ENCODE measurements around the gene HOXA2.

The HOXA2 gene

DNA sequence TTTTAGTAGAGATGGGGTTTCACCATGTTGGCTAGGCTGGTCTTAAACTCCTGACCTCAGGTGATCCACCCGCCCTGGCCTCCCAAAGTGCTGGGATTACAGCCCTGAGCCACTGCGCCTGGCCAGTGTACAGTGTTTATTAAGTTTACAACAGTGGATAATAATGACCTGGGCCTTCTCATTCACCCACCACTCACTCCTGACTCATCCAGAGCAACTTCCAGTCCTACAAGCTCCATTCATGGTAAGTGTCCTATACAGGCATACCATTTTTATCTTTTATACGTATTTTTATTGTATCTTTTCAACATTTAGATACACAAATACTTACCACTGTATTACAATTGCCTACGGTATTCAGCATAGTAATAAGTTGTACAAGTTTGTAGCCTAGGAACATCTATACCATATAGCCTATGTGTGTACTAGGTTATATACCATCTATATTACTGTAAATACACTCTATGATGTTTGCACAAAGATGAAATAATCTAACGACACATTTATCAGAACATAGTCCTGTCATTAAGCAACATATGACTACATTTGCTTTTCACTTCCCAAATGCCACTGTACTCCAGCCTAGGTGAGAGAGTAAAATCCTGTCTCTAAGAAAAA lies 23.8 kb downstream of the HOXA2 start:
- no peak for DNase-seq (ENCODE audit: low spot score)

DNA sequence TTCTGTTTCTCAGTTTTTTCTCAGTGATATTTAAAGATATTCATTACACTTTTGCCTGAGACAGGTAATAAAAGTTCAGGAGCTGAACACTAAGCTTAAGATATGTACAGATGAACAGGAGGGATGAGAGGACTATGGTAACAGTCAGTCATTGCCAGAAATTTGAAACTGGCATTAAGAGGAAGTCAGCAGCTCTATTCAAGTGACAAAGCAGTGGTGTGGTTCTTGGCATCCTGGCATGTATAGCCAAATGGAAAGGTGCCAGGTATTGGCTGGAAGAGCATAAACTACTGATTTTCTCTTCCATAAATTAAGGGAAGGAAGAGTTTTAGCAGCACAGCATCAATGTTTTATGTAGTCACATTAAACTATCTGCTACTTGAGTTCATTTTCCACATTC lies 29.4 kb downstream of the HOXA2 start:
- DNase-seq (ENCODE audit: low spot score) = no peak

DNA sequence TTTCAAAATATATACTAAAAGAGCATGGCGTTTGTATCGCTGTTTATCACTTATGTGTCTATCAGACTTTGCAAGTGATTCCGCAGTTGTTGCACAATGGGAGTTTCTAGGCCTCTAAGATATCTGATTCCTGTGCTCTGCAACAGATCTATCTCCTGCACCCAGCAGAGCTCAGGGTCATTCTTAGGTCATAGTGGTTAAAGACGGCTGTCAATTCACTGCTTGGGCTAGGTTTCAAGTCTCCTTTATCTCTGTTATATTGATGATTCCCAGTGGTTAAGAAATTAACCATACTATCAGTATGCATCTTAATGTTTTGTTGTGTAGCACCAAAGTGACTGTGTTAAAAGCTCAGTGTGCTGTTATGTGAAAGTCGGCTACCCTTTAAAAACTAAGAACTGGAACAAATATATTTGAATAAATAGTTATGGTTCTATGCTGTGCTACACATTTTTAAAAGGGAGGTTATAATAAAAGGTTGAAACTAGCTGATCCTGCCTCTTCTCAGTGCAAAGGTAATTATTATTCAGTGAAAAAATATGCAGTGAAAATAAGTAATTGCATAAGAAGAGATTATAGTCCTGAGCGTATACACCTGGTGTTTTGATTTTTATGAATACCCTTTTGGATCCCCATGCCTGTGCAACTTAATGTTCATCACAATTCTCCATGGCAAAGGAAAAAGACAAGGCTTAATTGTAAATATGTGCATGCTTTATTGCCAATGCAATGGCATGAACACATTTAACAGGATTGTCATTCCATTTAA lies 30.7 kb downstream of the HOXA2 start:
- DNase-seq (ENCODE audit: low spot score) = no peak

DNA sequence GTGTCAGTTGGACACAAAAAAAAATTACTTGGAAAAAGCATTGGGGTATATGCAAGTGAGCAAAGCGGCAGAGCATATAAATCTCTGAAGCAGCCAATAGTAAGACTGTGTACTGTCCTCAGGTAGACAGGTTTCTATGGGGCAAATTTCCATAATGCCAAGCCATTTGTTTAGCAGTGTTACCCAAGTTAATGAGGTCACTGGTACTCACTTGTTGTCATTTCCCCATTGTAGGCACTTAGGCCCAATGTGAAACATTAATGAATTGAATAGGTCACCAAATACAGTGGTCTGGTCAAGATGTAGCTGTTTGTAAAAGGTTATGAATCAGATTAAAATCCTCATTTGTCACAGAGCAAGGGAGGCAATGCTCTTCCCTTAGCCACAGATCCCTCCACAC lies 34.2 kb downstream of the HOXA2 start:
- no peak for DNase-seq (ENCODE audit: low spot score)

DNA sequence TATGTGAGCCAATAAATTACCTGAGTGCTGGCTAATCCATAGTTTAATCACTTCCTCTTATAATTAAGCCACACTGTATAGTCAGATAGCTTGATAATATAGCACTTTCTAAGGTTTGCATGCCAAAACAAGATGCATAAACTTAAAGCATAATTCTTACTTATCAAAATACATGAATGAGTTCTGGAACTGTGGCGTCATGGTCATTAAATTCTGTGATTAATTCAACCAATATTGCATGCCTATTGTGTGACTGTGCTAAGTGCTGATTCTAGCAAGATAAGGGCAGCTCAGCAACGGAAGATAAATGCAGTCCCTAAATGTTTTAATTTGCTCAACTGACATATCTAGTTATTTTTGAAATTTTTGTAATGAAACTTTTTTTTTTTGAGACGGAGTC lies 36.3 kb downstream of the HOXA2 start:
- DNase-seq (ENCODE audit: low spot score) = no peak

DNA sequence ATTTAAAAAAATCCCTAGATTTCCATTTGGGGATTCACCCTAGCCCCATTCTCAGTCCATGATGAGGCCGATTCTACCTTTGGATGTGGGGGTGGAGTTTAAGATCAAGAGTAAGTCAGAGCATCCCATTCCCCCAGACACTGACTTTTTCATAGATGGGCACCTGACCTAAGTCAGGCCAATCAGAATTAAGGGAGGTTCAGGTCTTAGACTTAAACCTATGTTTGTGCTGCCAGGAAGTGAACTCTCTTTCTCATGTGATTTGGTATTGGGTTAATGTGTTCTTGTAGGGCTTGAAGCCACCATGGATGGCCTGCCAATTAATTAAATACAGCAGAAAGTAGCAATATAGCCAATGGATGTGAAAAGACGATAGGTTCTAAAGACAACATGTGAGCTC lies 36.8 kb downstream of the HOXA2 start:
- no peak for DNase-seq (ENCODE audit: low spot score)

DNA sequence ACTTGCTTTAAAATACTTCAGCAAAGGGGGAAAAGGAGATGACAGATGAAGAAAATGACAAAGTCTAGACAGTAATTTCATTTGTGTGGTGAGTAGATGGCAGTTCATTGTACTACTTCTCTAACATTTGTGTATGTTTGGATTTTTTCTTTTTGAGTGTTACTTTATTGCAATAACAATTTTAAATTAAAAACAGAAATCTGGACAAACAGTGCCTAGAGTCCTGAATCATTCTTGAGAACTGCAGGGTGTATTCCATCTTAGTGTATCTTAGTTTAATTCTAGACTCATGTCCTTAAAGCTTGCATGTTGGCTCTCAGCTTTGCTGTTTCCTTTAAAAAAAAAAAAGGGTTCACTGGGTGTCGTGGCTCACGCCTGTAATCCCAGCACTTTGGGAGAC lies 37.8 kb downstream of the HOXA2 start:
- DNase-seq (ENCODE audit: low spot score) = no peak

DNA sequence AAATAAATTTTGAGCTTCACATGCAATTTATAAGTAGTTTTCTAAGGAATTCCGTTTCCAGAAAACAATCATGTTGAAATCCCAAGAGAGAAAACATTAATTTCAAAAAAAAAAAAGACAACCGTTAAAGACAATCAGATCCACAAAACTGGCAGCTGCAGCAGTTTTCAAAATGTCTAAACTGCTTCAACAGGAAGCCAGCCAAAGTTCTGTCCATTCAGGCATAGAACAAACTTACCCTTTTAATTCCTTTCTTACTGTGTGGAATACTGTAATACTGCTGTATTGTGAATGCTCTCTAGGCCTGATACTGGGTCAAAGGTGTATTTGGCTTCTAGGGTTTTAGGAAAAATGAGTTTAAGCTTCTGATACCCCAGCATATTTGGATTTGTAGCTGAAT lies 38.3 kb downstream of the HOXA2 start:
- no peak for DNase-seq (ENCODE audit: low spot score)

DNA sequence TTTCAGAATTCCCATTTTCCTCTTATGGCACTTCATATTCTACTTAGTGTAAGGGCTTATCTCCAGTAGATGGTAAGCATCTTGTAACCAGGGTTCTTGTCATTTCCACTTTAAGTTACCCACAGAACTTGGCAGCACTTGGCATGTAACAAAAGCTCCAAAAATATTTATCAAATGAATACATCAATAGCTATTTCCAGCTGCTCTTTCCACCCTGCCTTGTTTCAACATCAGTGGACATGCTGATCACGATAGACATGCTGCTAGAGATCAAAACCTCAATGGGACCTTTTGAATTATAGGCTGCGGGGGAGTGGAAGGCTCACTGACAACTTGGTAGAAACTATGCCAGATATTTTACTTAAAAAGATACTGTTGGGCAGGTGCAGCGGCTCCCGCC lies 39.5 kb downstream of the HOXA2 start:
- no peak for DNase-seq (ENCODE audit: low spot score)

DNA sequence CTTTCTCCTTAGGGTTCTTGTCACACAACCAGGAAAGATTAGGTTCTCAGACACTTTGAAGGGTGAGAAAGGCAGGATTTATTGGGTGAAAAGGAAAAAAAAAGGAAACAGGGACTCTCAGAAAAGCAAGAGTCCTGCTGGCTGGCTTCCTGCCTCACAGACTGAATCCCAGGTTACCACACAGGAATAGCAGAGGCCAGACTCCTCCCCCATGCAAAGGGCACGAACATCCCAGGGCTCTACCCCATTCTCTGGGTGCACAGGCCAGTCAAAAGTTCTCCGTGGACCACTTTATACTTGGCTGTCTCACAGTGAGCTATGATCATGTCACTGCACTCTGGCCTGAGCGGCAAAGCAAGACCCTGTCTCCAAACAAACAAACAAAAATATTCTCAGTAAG lies 49.3 kb downstream of the HOXA2 start:
- no peak for DNase-seq (ENCODE audit: low spot score)

DNA sequence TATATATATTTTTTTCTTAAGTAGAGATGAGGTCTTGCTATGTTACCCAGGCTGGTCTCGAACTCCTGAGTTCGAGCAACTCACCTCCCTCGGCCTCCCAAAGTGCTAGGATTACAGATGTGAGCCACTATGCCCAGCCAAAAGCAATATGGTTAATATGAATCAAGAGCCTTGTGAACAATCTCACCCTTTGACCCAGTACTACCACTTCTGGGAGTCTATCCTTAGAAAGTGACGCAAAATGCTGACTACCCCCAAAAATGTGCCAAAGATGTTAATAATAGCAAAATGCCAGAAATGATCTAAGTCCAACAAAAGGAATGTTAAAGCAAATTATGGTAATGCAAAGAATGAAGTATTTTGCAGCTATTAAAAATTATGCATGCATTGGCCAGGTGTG lies 51.0 kb downstream of the HOXA2 start:
- DNase-seq (ENCODE audit: low spot score) = no peak
